Activated naive CD4-positive, alpha-beta T cell treated with anti-CD3 and anti-CD28 coated beads, Interleukin-2, amount 50 U/mL, for 16 hours (primary cell): Measurements from ENCODE around the gene CUL3.
"Not testable (repeated sequence)": the region's sequence is repeated elsewhere in the genome, so short reads cannot be mapped to it uniquely, and the experiment has no call there.

Experiments
- DNase-seq: peaks from one replicate; pipeline ENCODE4 v3.0.0-alpha.2; 2020

Gene CUL3

GRCh38 chr2:224532931-224533330 is 52.2 kb downstream of the CUL3 start:
- no peak for DNase-seq

- no peak for DNase-seq
Measured at GRCh38 chr2:224532441-224532840, 52.7 kb downstream of the CUL3 start.

- no peak for DNase-seq
Measured at GRCh38 chr2:224528171-224528570, 57.0 kb downstream of the CUL3 start.

GRCh38 chr2:224525774-224526173 is 59.4 kb downstream of the CUL3 start:
- DNase-seq = no peak

GRCh38 chr2:224524657-224525056 is 60.5 kb downstream of the CUL3 start:
- no peak for DNase-seq

- no peak for DNase-seq
Measured at GRCh38 chr2:224523626-224524577, 61.3 kb downstream of the CUL3 start.

- not testable (repeated sequence) for DNase-seq
Measured at GRCh38 chr2:224522483-224522882, 62.7 kb downstream of the CUL3 start.

- no peak for DNase-seq
Measured at GRCh38 chr2:224520064-224520463, 65.1 kb downstream of the CUL3 start.

GRCh38 chr2:224518806-224519580 is 66.2 kb downstream of the CUL3 start:
- DNase-seq = no peak

GRCh38 chr2:224517963-224518362 is 67.2 kb downstream of the CUL3 start:
- no peak for DNase-seq

- DNase-seq = not testable (repeated sequence)
Measured at GRCh38 chr2:224516393-224516792, 68.8 kb downstream of the CUL3 start.

GRCh38 chr2:224513991-224514390 is 71.2 kb downstream of the CUL3 start:
- no peak for DNase-seq

GRCh38 chr2:224507789-224508188 is 77.4 kb downstream of the CUL3 start:
- no peak for DNase-seq

- no peak for DNase-seq
Measured at GRCh38 chr2:224506494-224506893, 78.7 kb downstream of the CUL3 start.

- DNase-seq = no peak
Measured at GRCh38 chr2:224498991-224499390, 86.2 kb downstream of the CUL3 start.

GRCh38 chr2:224492531-224492930 is 92.6 kb downstream of the CUL3 start:
- DNase-seq = no peak

GRCh38 chr2:224487940-224488339 is 97.2 kb downstream of the CUL3 start:
- DNase-seq = not testable (repeated sequence)

GRCh38 chr2:224485081-224486014 is 99.8 kb downstream of the CUL3 start:
- not testable (repeated sequence) for DNase-seq

- no peak for DNase-seq
Measured at GRCh38 chr2:224479826-224480225, 105.3 kb downstream of the CUL3 start.

- DNase-seq = no peak
Measured at GRCh38 chr2:224472827-224473226, 112.3 kb downstream of the CUL3 start.

GRCh38 chr2:224472137-224472536 is 113.0 kb downstream of the CUL3 start:
- no peak for DNase-seq

- no peak for DNase-seq
Measured at GRCh38 chr2:224469374-224469964, 115.7 kb downstream of the CUL3 start.
